ENCODE data around the gene CLDN20.

Gene CLDN20

DNA sequence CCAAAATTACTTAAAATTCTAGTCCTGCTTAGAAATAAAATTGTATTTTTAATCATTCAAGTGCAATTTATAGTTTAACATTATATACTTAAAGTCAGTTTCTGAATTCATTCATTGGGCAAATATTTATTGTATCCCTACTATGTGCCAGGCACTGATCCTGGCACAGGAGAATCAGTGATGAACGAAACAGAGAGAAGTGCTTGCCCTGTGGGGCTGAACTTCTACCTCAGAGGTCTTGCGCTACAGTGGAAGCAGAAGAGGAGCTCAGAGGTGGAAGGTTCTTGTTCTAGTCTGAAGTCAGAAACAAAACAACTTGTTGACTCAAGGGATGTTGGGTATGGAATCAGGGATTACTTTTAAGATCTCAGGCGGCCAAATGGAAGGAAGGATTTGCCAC lies 6.0 kb downstream of the CLDN20 start:
- DNase-seq (ENCODE audit: low spot score) = no peak

DNA sequence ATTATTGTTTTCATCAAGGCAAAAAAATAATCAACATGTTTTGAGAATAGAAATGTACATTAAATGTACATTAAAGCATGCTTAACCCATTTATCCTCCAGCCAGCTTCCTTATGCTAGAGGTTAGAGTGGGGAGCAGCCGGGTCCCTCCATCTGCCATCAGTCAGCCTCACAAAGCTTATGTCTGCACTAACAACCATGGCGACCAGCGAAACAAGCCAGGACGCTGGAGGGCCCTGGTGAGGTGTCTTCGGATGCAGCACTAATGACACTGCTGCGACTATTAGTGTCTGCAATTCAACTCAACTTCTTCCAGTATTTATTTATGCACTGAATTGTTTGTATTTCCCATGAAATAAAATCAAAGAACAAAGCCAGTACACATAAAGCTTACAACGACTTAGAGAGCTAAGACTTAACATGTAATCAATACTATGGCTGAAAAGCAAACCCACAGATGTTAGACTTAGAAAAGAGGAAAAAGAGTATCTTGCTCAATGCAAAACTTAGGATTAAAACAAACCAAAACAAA lies 6.8 kb downstream of the CLDN20 start:
- DNase-seq (ENCODE audit: low spot score) = no peak

- no peak for DNase-seq (ENCODE audit: low spot score)
Measured at GRCh38 chr6:155271145-155271544, 7.3 kb downstream of the CLDN20 start.

DNA sequence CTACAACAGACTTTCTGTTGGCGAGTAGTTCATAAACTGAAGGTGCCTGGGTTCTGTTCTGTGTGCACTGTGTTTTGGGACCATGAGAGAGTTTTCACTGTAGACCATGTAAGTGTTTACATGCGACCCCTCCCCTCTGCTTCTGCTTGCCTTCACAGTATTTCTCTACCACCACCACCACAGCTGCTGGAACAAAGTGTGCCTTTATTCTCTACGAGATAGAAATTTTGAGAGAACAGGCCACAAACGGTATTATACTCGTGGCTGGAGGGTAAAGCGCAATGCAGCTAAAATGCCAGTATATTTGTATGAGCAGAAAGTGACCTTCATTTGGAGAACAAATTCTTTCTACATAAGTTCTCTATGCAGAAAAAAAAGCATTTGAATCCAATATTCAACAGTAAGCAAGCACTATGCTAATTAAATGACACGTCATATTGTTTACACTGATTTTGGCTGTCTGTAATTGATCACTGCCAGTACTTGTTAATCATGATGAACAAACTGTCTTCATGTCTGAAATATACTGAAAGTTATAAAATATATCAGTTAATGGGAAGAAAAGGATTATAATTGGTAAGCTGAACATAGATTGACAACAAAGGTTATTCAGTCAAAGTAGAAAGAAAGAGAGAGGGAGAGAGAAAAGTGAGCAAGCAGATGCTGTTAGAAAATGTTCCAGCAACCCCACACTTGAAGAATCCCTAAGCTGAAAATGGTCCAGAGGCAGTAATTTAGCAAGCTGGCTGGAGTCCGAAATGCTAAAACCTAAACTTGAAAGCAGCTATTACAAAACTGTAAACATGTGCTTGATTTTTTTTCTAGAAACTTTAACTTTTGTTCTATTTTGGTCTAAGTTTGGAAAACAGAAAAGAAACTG lies 8.8 kb downstream of the CLDN20 start:
- DNase-seq (ENCODE audit: low spot score) = no peak

GRCh38 chr6:155273431-155273830 lies 9.6 kb downstream of the CLDN20 start:
- DNase-seq (ENCODE audit: low spot score) = no peak

DNA sequence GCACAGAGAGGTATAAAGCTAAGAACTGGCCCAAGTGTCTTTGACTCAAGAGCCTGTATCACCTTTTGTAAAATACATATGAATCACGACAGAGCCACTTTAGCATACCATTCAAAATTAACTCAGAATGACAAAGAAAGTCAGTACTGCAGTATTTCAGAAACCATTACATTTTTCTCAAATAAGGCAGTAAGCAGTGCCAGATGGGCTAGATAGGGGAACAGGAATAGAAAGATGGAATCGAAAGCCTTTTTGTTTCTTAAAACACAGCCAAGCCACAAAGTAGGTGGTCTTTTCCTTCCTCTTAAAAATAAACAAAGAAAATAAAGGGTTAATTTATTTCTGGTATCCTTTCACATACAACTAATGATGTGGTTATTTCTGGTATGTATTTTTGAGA lies 10.3 kb downstream of the CLDN20 start:
- no peak for DNase-seq (ENCODE audit: low spot score)

DNA sequence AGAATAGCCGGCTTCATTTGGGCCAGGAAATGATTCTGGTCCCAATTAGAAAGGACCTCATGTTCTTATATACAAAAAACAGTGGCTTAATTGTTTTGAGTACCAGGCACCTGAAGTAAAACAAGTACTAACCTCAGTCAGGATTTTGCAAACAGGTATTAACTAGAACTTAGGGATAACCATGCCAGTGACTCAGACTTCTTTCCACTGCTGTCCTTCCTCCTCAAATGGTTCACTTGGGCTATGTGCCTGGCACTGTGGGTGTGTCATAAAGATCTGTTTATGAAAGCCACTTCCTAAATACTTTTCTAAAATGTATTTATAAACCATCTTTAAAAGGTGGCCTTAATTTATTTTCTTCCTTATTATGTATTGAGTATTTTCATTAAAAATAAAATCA lies 10.7 kb downstream of the CLDN20 start:
- DNase-seq (ENCODE audit: low spot score) = no peak

GRCh38 chr6:155275808-155276480 lies 12.1 kb downstream of the CLDN20 start:
- DNase-seq (ENCODE audit: low spot score) = no peak

DNA sequence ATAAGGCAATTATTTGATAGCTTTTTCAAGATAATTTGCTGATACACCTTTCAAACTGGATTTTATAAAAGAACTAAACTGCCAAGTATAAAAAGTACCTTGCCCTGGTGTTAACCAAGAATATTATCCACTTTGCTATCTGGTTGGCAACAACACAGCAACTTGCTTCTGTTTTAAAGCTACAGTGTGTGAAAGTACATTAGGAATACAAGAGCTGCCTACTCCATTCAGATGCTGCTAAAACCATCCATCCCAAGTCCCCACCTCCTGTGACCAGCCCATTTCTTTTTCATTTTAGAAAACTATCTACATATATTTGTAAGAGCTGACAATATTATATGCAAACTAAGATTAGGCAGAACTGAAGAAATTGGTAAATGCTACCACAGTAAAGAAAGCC lies 12.8 kb downstream of the CLDN20 start:
- no peak for DNase-seq (ENCODE audit: low spot score)

DNA sequence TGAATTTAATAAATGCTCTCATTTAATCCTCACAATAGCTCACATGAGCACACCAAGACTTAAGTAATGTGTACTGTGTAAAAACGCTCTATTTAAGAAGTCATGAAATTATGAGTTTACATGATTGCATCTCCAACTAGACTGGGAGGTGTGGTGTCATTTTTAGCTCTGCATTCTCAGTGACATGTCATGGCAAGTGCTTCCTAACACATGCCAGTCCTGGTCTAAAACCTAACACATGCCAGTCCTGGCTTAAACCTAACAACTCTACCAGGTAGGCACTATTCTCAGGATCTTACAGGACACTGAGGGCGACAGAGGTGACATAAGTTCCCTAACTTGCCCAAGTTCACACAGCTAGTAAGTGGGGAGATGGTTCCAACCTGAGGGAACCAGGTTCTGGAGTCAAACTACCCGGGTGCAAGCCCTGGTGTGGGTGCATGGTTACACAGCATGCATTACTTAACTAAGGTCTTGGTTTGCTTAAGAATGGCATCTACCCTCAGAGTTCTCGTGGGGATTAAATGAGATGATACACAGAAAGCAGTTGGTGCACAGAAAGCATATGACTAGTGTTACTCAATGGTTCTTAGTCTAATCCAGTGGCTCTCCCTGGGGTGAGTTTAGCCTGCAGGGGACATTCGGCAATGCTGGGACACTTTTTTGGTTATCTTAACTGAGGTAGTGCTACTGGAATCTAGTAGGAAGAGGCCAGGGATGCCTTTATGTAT lies 14.7 kb downstream of the CLDN20 start:
- DNase-seq (ENCODE audit: low spot score) = no peak

DNA sequence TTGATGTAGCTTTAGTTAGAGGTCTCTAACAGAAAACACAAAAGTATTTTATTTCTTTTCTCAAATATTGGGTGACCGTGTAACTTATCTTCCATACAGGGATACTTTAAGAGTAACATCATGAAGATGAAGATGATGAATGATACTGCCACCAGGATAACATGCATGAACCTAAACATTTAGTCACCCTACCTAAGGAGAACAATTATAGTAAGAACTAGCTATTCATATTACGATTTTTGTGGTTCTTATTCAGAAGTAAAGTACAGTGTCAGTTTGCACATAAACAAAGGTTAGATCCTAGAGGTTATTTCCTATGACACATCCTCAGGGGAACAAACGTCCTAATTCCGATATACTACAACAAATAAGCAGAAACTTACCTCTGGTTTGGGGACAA lies 21.0 kb downstream of the CLDN20 start:
- DNase-seq (ENCODE audit: low spot score) = no peak

DNA sequence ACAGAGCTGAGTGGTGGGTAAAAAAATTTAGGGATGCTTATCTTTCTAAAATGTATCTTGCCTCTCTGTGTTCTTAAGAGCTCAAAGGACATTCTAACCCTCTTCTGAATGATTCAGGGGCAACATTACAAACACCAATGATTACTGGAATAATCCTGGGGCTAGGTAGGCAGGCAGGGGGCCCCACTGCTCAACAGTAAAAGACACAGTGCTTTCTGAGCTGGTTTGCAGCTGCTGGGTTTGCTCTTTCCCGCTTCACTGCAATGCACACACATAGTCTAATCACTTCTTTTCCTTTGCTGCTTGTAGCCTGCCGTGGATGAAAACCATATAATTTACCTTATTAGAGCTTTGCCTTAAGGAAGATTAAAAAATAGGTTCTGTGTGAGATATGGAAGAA lies 23.9 kb downstream of the CLDN20 start:
- no peak for DNase-seq (ENCODE audit: low spot score)

GRCh38 chr6:155290491-155290890 lies 26.7 kb downstream of the CLDN20 start:
- DNase-seq (ENCODE audit: low spot score) = no peak

DNA sequence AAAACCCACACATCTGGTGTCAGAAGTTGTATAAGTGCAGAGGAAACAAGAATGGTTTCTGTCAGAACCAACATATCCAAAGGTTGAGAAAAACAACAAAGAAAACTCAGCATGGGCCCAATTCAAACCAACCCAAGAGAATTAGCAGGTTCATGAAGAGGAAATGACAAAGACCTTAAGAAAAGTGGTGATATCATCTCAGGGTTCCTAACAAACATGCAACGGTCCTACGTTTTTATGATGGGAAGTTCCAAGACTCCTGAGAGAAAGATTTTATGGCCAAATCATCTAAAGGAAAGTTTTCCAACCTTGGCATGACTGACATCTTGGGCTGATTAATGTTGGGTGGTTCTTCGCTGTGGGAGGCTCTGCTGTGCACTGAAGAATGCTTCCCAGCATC lies 27.5 kb downstream of the CLDN20 start:
- no peak for DNase-seq (ENCODE audit: low spot score)

DNA sequence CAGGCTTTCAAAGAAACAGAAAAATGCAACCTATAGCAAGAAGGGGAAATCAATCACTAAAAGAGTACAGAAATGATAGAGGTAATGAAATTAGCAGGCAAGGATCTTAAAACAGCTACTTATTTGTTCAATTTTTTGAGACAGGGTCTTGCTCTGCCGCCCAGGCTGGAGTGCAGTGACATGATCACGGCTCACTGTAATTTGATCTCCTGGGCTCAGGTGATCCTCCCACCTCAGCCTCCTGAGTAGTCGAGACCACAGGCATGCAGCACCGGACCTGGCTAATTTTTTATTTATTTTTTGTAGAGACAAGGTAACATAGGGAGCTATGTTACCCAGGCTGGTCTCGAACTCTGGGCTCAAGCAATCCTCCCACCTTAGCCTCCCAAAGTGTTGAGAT lies 28.9 kb downstream of the CLDN20 start:
- DNase-seq (ENCODE audit: low spot score) = no peak

DNA sequence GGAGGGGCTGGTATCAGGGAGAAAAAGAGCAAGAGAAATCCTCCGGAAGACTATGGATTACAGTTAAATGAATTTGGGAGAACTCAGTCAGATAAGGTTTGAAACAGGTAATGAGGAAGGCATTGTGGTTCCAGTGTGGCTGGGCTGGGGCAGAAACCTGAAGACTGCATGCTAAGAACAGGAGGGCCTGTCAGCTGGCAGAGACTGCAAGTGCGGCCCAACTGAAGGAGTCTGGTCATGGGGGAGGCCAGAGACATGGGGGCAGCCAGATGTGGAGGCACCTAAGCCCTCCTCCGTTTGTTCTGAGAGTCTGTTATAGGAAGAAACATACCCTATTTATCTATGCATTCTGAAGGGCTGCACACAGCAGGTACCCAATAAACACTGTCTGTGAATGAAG lies 33.9 kb downstream of the CLDN20 start:
- DNase-seq (ENCODE audit: low spot score) = no peak

DNA sequence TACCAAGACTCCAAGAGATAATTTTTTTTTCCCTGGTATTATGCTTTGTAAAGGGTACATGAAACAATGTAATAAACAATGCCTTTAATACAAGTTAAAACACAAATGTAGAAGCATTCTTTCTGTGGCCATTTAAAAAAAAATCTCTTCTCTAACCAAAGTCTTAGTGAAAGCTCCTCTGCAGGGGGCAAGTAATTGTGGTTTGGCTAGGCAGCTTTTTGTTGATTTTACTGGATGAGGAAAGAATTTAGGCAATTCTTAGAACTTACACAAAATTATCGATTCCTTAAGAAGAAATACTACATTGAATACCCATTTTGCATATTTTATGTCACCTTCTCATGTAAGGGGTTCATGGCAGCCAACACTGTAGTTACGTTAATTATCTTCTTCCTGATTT lies 38.1 kb downstream of the CLDN20 start:
- no peak for DNase-seq (ENCODE audit: low spot score)

DNA sequence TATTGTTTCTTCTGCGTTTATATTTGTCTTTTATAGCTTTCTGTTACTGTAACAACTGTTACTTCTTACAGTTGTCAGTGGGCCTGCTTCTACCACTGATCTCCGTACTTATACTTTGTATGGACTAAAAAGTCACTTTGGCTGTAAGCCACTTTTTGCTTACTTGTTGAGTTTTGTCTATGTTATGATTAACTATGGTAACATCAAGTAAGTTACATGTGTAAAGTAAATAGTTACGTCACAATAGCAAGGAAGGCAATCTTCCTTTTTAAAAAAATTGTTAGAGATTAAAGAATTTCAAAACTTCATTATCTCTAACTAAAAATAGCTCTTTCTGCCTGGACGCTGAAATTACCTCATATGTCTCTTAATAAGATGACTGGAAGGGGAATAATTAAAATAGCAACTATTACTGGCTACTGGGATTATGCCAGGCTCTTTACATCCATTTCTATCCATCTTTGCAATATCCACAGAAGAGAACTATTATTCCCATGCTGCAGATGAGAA lies 39.6 kb downstream of the CLDN20 start:
- DNase-seq (ENCODE audit: low spot score) = no peak

DNA sequence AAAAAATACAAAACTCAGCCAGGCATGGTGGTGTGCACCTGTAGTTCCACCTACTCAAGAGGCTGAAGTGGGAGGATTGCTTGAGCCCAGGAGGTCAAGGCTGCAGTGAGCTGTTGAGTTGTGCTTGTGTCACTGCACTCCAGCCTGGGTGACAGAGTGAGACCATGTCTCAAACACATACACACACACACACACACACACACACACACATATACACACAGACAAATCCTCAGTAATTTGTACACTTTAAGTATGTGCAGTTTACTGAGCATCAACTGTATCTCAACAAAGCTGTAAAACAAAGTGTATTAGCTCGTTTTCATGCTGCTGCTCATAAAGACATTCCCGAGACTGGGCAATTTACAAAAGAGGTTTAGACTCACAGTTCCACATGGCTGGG lies 43.1 kb downstream of the CLDN20 start:
- DNase-seq (ENCODE audit: low spot score) = no peak

- DNase-seq (ENCODE audit: low spot score) = no peak
Measured at GRCh38 chr6:155309150-155309549, 45.3 kb downstream of the CLDN20 start.

DNA sequence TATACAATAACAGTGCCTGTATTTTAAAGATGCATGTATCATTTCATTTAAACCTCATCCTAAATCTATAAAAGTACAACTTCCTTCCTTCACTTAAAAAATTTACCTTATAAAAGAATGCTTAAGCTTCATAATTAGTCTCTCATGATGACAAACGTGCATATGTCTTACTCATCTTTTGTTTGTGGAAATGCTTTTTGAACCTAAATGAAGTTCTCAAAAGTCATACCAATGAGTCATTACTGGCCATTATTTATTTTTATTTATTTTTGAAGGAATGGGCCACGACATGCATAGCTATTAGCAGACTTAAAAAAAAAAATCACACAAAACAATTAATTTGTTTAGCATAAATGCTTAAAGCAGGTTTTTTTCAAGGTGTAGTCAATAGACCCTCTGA lies 46.8 kb downstream of the CLDN20 start:
- no peak for DNase-seq (ENCODE audit: low spot score)

DNA sequence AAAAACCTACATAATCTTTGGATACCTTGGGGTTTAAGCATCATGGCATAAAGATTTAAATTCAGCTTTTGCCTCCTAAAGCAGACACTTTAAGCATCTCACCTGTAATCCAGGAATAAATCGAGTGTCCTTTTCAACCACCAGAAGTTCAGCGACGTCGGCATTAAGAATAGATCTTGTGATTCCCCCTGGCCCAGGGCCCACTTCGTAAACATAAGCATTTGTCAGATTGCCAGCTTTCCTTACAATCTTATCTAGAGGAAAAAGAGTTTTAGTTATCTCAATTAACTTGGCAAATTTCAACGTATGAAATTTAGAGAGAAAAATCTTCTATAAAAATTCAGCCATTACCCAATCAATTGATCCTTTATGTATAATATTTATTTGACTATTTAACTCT lies 47.3 kb downstream of the CLDN20 start:
- no peak for DNase-seq (ENCODE audit: low spot score)

DNA sequence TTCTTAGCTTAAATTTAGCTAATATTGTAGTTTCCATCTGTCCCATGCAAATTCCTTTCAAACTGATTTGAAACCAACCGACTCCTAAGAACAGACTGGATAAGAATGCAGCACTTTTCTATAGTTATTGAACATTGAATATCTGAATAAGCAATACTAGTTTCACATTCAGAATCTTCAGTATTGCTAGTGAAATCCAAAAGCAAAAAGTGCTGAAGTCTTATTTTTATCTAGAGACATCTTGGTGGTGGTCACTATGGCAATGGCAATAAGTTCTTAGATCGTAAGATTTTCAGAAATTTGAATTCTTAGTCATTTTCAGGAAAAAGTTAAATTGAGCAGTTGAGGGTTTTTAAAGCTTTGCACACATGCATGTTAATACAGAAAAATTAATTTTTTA lies 47.8 kb downstream of the CLDN20 start:
- DNase-seq (ENCODE audit: low spot score) = no peak
